Colonic mucosa (tissue), 2 donors: Measurements from ENCODE around the gene ANKRD63. TPM values are rescaled to one million over a fixed set of nuclear protein-coding genes. Genes with fewer than 3 reads are reported as not detected.

Experiments used
- total RNA-seq, 2 donors: library from RNA; stranded (reverse); fragmentation: NEBNext Ultra II Directional in 1 of 2; extraction: Animal tissue kit (Norgen Biotek cat#: 25700) in 1 of 2; gene quantifications; one replicate each; pipeline ENCODE4 v1.2.1, GENCODE V29; 2021
- donor health status: DM: no; HTN: no; CAD: no.
- donor health status: DM: no; HTN: no; CAD: no.

Gene ANKRD63
- total RNA-seq, 2 donors from 2014 or later = not detected

Other genes starting within 250 kb of the ANKRD63 start
- gene SRP14, start 243.9 kb downstream of the ANKRD63 start, total RNA-seq = 100 to 1,000 TPM; 163 to 167 TPM
- gene BMF, start 174.2 kb downstream of the ANKRD63 start, total RNA-seq = 10 to 100 TPM in 1 of 2 donors, 1 to 10 TPM in 1; 5.0 to 11.6 TPM
- gene BUB1B, start 122.0 kb downstream of the ANKRD63 start, total RNA-seq = 10 to 100 TPM; 10.2 to 48.3 TPM
- gene PAK6, start 44.0 kb downstream of the ANKRD63 start, total RNA-seq = 10 to 100 TPM in 1 of 2 donors, 1 to 10 TPM in 1; 4.9 to 10.4 TPM
- 1 to 10 TPM; 5.7 to 9.5 TPM for gene PLCB2, start 24.9 kb upstream of the ANKRD63 start, total RNA-seq
- gene INAFM2, start 40.6 kb upstream of the ANKRD63 start, total RNA-seq = 10 to 100 TPM; 10.8 to 28.6 TPM
- 10 to 100 TPM; 13.1 to 28.7 TPM for gene CCDC9B, start 57.9 kb upstream of the ANKRD63 start, total RNA-seq
- gene PHGR1, start 68.0 kb upstream of the ANKRD63 start, total RNA-seq = 1,000 to 10,000 TPM; 1,442 to 2,028 TPM
- 10 to 100 TPM; 12.6 to 16.3 TPM for gene DISP2, start 75.2 kb upstream of the ANKRD63 start, total RNA-seq
- 10 to 100 TPM; 12.2 to 51.2 TPM for gene KNSTRN, start 99.7 kb upstream of the ANKRD63 start, total RNA-seq
- 10 to 100 TPM; 74.1 to 86.1 TPM for gene IVD, start 122.7 kb upstream of the ANKRD63 start, total RNA-seq
- gene BAHD1, start 157.9 kb upstream of the ANKRD63 start, total RNA-seq = 10 to 100 TPM; 25.3 to 26.3 TPM
- gene CHST14, start 187.9 kb upstream of the ANKRD63 start, total RNA-seq = 1 to 10 TPM; 3.9 to 4.5 TPM